Liver (tissue), 3 donors: ENCODE measurements around the gene LYPD4.

Source experiments
- ATF3 ChIP-seq: IDR thresholded peaks from 2 replicates; pipeline ENCODE4 v1.6.1; 2016; ENCODE audit warnings: antibody characterized with exemption
- EGR1 ChIP-seq, 2 donors: IDR thresholded peaks; 2 replicates each; pipeline ENCODE4 v1.6.1; 2016 to 2018; ENCODE audit warnings: antibody characterized with exemption in 2 of 2, low read depth in 2 of 2
- FOXA1 ChIP-seq: IDR thresholded peaks from 2 replicates; pipeline ENCODE4 v1.6.1; 2016; ENCODE audit warnings: antibody characterized with exemption
- FOXA2 ChIP-seq: IDR thresholded peaks from 2 replicates; pipeline ENCODE4 v1.6.1; 2016; ENCODE audit warnings: antibody characterized with exemption
- GABPA ChIP-seq, 2 donors: IDR thresholded peaks in 1 of 2; conservative IDR thresholded peaks in 1 of 2; 2 replicates each; pipeline ENCODE4 v1.6.1; 2016; ENCODE audit warnings: antibody characterized with exemption in 2 of 2, mild to moderate bottlenecking in 1 of 2, moderate library complexity in 1 of 2
- HNF4G ChIP-seq: IDR thresholded peaks from 2 replicates; pipeline ENCODE4 v1.6.1; 2016; ENCODE audit warnings: antibody characterized with exemption
- MAX ChIP-seq: IDR thresholded peaks from 2 replicates; pipeline ENCODE4 v1.6.1; 2016; ENCODE audit warnings: antibody characterized with exemption
- NR2F2 ChIP-seq: IDR thresholded peaks from 2 replicates; pipeline ENCODE4 v1.6.1; 2016; ENCODE audit warnings: antibody characterized with exemption
- RAD21 ChIP-seq, 2 donors: IDR thresholded peaks; 2 replicates each; pipeline ENCODE4 v1.6.1; 2016; ENCODE audit warnings: antibody characterized with exemption in 2 of 2, mild to moderate bottlenecking in 2 of 2
- REST ChIP-seq: IDR thresholded peaks from 2 replicates; pipeline ENCODE4 v1.6.1; 2016; ENCODE audit warnings: antibody characterized with exemption, mild to moderate bottlenecking
- TAF1 ChIP-seq: conservative IDR thresholded peaks from 2 replicates; pipeline ENCODE4 v1.6.1; 2016; ENCODE audit warnings: antibody characterized with exemption, mild to moderate bottlenecking
- YY1 ChIP-seq: IDR thresholded peaks from 2 replicates; pipeline ENCODE4 v1.6.1; 2016; ENCODE audit warnings: antibody characterized with exemption, mild to moderate bottlenecking
- TF ChIP-seq, protein P1 (sequence below): fragments of 150-350 bp; IDR thresholded peaks from 2 replicates; pipeline ENCODE4 v1.5.1; 2017; ENCODE audit warnings: improper control_type of control experiment, low read depth, low read length; ENCODE audit not compliant: missing input control
- TF ChIP-seq, protein P2 (sequence below): IDR thresholded peaks from 2 replicates; pipeline ENCODE4 v1.6.1; 2016; ENCODE audit warnings: antibody characterized with exemption
- donor health status: healthy.
- donor health status: healthy.

DNA sequence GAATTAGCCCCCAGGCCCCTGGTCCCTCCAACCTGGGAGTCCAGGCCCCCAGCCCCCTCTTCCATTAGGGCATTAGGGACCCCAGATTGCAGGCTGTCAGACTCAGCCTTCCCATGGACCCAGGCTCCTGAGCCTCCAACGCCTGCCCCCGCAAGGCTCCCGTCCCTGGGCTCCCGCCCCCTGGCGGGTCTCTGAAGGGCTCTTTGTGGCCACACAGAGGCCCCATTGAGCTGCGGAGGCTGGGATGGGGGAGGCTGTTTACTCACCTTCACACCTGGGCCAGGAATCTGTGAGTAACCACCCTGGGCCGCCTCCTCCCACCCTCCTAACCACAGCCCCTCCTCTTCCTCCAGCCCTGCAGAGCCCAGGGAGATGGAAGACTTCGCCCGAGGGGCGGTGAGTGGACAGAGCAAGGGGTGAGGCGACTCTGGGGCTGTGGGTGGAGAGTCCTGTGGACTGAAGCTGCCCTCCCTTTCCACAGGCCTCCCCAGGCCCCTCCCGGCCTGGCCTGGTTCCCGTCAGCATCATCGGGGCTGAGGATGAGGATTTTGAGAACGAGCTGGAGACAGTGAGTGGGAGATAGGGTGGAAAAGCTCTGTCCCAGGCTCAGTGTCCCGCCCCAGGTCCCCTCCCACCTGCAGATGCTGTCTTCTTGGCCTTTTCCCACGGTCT, 43.4 kb upstream of the LYPD4 start:
- TF ChIP-seq, protein P1, sequence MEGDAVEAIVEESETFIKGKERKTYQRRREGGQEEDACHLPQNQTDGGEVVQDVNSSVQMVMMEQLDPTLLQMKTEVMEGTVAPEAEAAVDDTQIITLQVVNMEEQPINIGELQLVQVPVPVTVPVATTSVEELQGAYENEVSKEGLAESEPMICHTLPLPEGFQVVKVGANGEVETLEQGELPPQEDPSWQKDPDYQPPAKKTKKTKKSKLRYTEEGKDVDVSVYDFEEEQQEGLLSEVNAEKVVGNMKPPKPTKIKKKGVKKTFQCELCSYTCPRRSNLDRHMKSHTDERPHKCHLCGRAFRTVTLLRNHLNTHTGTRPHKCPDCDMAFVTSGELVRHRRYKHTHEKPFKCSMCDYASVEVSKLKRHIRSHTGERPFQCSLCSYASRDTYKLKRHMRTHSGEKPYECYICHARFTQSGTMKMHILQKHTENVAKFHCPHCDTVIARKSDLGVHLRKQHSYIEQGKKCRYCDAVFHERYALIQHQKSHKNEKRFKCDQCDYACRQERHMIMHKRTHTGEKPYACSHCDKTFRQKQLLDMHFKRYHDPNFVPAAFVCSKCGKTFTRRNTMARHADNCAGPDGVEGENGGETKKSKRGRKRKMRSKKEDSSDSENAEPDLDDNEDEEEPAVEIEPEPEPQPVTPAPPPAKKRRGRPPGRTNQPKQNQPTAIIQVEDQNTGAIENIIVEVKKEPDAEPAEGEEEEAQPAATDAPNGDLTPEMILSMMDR, result peak; percentile 5
- no peak for TF ChIP-seq MAX
- TF ChIP-seq TAF1, result no peak
- no peak for TF ChIP-seq REST
- TF ChIP-seq RAD21 (IDR thresholded peaks at IDR 0.05), result no peak
- TF ChIP-seq, protein P2, sequence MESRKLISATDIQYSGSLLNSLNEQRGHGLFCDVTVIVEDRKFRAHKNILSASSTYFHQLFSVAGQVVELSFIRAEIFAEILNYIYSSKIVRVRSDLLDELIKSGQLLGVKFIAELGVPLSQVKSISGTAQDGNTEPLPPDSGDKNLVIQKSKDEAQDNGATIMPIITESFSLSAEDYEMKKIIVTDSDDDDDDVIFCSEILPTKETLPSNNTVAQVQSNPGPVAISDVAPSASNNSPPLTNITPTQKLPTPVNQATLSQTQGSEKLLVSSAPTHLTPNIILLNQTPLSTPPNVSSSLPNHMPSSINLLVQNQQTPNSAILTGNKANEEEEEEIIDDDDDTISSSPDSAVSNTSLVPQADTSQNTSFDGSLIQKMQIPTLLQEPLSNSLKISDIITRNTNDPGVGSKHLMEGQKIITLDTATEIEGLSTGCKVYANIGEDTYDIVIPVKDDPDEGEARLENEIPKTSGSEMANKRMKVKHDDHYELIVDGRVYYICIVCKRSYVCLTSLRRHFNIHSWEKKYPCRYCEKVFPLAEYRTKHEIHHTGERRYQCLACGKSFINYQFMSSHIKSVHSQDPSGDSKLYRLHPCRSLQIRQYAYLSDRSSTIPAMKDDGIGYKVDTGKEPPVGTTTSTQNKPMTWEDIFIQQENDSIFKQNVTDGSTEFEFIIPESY, result no peak
- TF ChIP-seq YY1, result no peak
- TF ChIP-seq ATF3, result no peak
- TF ChIP-seq GABPA (IDR thresholded peaks at IDR 0.05 in 1 of 2, conservative IDR thresholded peaks at IDR 0.05 in 1 of 2), result no peak
- no peak for TF ChIP-seq EGR1 (IDR thresholded peaks at IDR 0.05; ENCODE audit: low read depth in 2 of 2)
- no peak for TF ChIP-seq NR2F2
- TF ChIP-seq HNF4G, result no peak
- no peak for TF ChIP-seq FOXA1
- TF ChIP-seq FOXA2, result no peak
